Effector memory CD8-positive, alpha-beta T cell (primary cell): ENCODE data around the gene CFAP65.

Experiments used
- ATAC-seq: fragments of 150-1000 bp; cut with Tn5 transposase; replicated peaks from 2 replicates; pipeline ENCODE4 v1.10.0; 2021; ENCODE audit warnings: mild to moderate bottlenecking, moderate library complexity
- DNase-seq, 3 experiments: peaks; one replicate each; pipeline ENCODE4 v3.0.0; 2021
- H3K27ac Mint-ChIP-seq, 2 donors: one replicate each; pipeline ENCODE4 v1.8.0; 2022; ENCODE audit warnings: mild to moderate bottlenecking in 2 of 2, mixed read lengths in 2 of 2, moderate library complexity in 2 of 2
- H3K27me3 Mint-ChIP-seq, 2 donors: one replicate each; pipeline ENCODE4 v1.8.0; 2022; ENCODE audit warnings: mixed read lengths in 2 of 2
- H3K36me3 Mint-ChIP-seq: one replicate; pipeline ENCODE4 v1.8.0; 2022; ENCODE audit warnings: mild to moderate bottlenecking, moderate library complexity, mixed read lengths; ENCODE audit not compliant: insufficient read depth
- H3K4me1 Mint-ChIP-seq, 2 donors: one replicate each; pipeline ENCODE4 v1.8.0; 2022; ENCODE audit warnings: low read depth in 2 of 2, mixed read lengths in 2 of 2
- H3K4me3 Mint-ChIP-seq, 2 donors: one replicate each; pipeline ENCODE4 v1.8.0; 2022; ENCODE audit warnings: mild to moderate bottlenecking in 2 of 2, mixed read lengths in 2 of 2, moderate library complexity in 2 of 2
- H3K9me3 Mint-ChIP-seq, 2 donors: one replicate each; pipeline ENCODE4 v1.8.0; 2022; ENCODE audit warnings: mixed read lengths in 2 of 2
- total RNA-seq, 9 experiments: gene quantifications; one replicate each; lab custom pipeline; 2026; lab: John Stamatoyannopoulos, UW

CFAP65 gene
- total RNA-seq, result 0 to 0.10 (median 0) reads per million in 9 experiments

GRCh38 chr2:219041252-219041651 is at the start of gene CFAP65:
TSS of gene CFAP65 (minus strand) at chr2:219041516. CDS start at chr2:219039048, 2,468 bp downstream.
- DNase-seq, result no peak
- no peaks in the 10 kb centered on the region for H3K9me3 Mint-ChIP-seq
- H3K27me3 Mint-ChIP-seq, result peaks cover 78 to 99% of the 10 kb centered on the region in 2 donors
- peaks cover 6 to 8% of the 10 kb centered on the region in 2 donors for H3K4me1 Mint-ChIP-seq
- peak within 1 kb of the TSS; percentile 21 to 52 for H3K4me3 Mint-ChIP-seq
- ATAC-seq, result no peak
- H3K27ac Mint-ChIP-seq, result no peak within 1 kb of the TSS
- H3K36me3 Mint-ChIP-seq, result peaks cover 3% of the 10 kb centered on the region

GRCh38 chr2:219090436-219091299 is 49.4 kb upstream of the CFAP65 start:
- Mint-ChIP-seq H3K9me3 (no peaks in the 10 kb centered on the region), H3K36me3 (peaks cover 2% of the 10 kb centered on the region), H3K4me3 (no peak overlapping the region), H3K27me3 (no peaks in the 10 kb centered on the region), H3K4me1 (peaks cover under 1 to 14% of the 10 kb centered on the region in 2 donors), H3K27ac (no peak overlapping the region)
- no peak for DNase-seq
- no peak for ATAC-seq

GRCh38 chr2:219089330-219089729 is 48.0 kb upstream of the CFAP65 start:
- ATAC-seq, result no peak
- Mint-ChIP-seq H3K27ac (no peak overlapping the region), H3K4me1 (peaks cover 10 to 19% of the 10 kb centered on the region in 2 donors), H3K27me3 (no peaks in the 10 kb centered on the region), H3K9me3 (no peaks in the 10 kb centered on the region), H3K4me3 (no peak overlapping the region), H3K36me3 (peaks cover 2% of the 10 kb centered on the region)
- no peak for DNase-seq

GRCh38 chr2:219087848-219088247 is 46.5 kb upstream of the CFAP65 start:
- Mint-ChIP-seq H3K27ac (no peak overlapping the region), H3K9me3 (no peaks in the 10 kb centered on the region), H3K4me3 (no peak overlapping the region), H3K27me3 (no peaks in the 10 kb centered on the region), H3K4me1 (peaks cover 10 to 19% of the 10 kb centered on the region in 2 donors), H3K36me3 (peaks cover 2% of the 10 kb centered on the region)
- DNase-seq (no peak), ATAC-seq (no peak)

- Mint-ChIP-seq H3K27ac (peak overlapping the region in 1 of 2 donors; percentile 8), H3K4me1 (peaks cover 10 to 19% of the 10 kb centered on the region in 2 donors), H3K9me3 (no peaks in the 10 kb centered on the region), H3K36me3 (peaks cover 2% of the 10 kb centered on the region), H3K4me3 (no peak overlapping the region), H3K27me3 (no peaks in the 10 kb centered on the region)
- DNase-seq (no peak), ATAC-seq (no peak)
These were observed 46.0 kb upstream of the CFAP65 start for GRCh38 chr2:219087361-219087760.

GRCh38 chr2:219086196-219086595 is 44.9 kb upstream of the CFAP65 start:
- Mint-ChIP-seq H3K4me1 (peaks cover 10 to 19% of the 10 kb centered on the region in 2 donors), H3K27ac (peak overlapping the region in 1 of 2 donors; percentile 8), H3K27me3 (no peaks in the 10 kb centered on the region), H3K4me3 (no peak overlapping the region), H3K36me3 (peaks cover 2% of the 10 kb centered on the region), H3K9me3 (no peaks in the 10 kb centered on the region)
- DNase-seq, result no peak
- ATAC-seq, result no peak

GRCh38 chr2:219084791-219085190 is 43.5 kb upstream of the CFAP65 start:
- ATAC-seq, result no peak
- no peak for DNase-seq
- Mint-ChIP-seq H3K4me3 (no peak overlapping the region), H3K27ac (no peak overlapping the region), H3K4me1 (peaks cover 10 to 16% of the 10 kb centered on the region in 2 donors), H3K27me3 (no peaks in the 10 kb centered on the region), H3K36me3 (peaks cover 2% of the 10 kb centered on the region), H3K9me3 (no peaks in the 10 kb centered on the region)

- no peaks in the 10 kb centered on the region for H3K27me3 Mint-ChIP-seq
- peaks cover 3% of the 10 kb centered on the region for H3K36me3 Mint-ChIP-seq
- ATAC-seq, result no peak
- H3K4me1 Mint-ChIP-seq, result peaks cover 10 to 15% of the 10 kb centered on the region in 2 donors
- no peak overlapping the region for H3K4me3 Mint-ChIP-seq
- peak overlapping the region in 1 of 2 donors; percentile 2 for H3K27ac Mint-ChIP-seq
- no peaks in the 10 kb centered on the region for H3K9me3 Mint-ChIP-seq
- no peak for DNase-seq
These were observed 41.1 kb upstream of the CFAP65 start for GRCh38 chr2:219082332-219082958.

GRCh38 chr2:219081701-219082331 is 40.5 kb upstream of the CFAP65 start:
- no peak for DNase-seq
- no peak for ATAC-seq
- Mint-ChIP-seq H3K27me3 (no peaks in the 10 kb centered on the region), H3K9me3 (no peaks in the 10 kb centered on the region), H3K27ac (peak overlapping the region in 1 of 2 donors; percentile 2), H3K36me3 (peaks cover 9% of the 10 kb centered on the region), H3K4me3 (no peak overlapping the region), H3K4me1 (peaks cover 10 to 11% of the 10 kb centered on the region in 2 donors)

- H3K27me3 Mint-ChIP-seq, result no peaks in the 10 kb centered on the region
- H3K4me3 Mint-ChIP-seq, result no peak overlapping the region
- H3K4me1 Mint-ChIP-seq, result peaks cover 5 to 10% of the 10 kb centered on the region in 2 donors
- DNase-seq (no peak), ATAC-seq (no peak)
- no peaks in the 10 kb centered on the region for H3K9me3 Mint-ChIP-seq
- H3K36me3 Mint-ChIP-seq, result peaks cover 11% of the 10 kb centered on the region
- no peak overlapping the region for H3K27ac Mint-ChIP-seq
These were observed 39.8 kb upstream of the CFAP65 start for GRCh38 chr2:219081096-219081495.

GRCh38 chr2:219079417-219079816 is 38.1 kb upstream of the CFAP65 start:
- DNase-seq (no peak), ATAC-seq (no peak)
- Mint-ChIP-seq H3K4me1 (no peaks in the 10 kb centered on the region), H3K27ac (no peak overlapping the region), H3K9me3 (no peaks in the 10 kb centered on the region), H3K36me3 (peaks cover 16% of the 10 kb centered on the region), H3K4me3 (no peak overlapping the region), H3K27me3 (no peaks in the 10 kb centered on the region)

GRCh38 chr2:219078951-219079350 is 37.6 kb upstream of the CFAP65 start:
- DNase-seq (no peak), ATAC-seq (no peak)
- Mint-ChIP-seq H3K27me3 (no peaks in the 10 kb centered on the region), H3K9me3 (no peaks in the 10 kb centered on the region), H3K36me3 (peaks cover 16% of the 10 kb centered on the region), H3K27ac (no peak overlapping the region), H3K4me1 (no peaks in the 10 kb centered on the region), H3K4me3 (no peak overlapping the region)

GRCh38 chr2:219078126-219078525 is 36.8 kb upstream of the CFAP65 start:
- Mint-ChIP-seq H3K4me1 (no peaks in the 10 kb centered on the region), H3K9me3 (no peaks in the 10 kb centered on the region), H3K36me3 (peaks cover 16% of the 10 kb centered on the region), H3K27ac (no peak overlapping the region), H3K27me3 (no peaks in the 10 kb centered on the region), H3K4me3 (no peak overlapping the region)
- no peak for ATAC-seq
- DNase-seq, result no peak
